ENCODE measurements around the gene LONP2. TPM values are rescaled to one million over a fixed set of nuclear protein-coding genes. Genes with fewer than 3 reads are reported as not detected.

Gene LONP2
- polyA plus RNA-seq, 1 donor from 2014 or later = 38.6 TPM

GRCh38 chr16:48252013-48252412 lies 7.9 kb downstream of the LONP2 start:
- Histone ChIP-seq H3K9me3 (ENCODE audit: low read length) (no peaks in the 10 kb centered on the region), H3K4me3 (ENCODE audit: low read length) (no peak overlapping the region), H2AFZ (ENCODE audit: low read depth, low read length) (no peak overlapping the region), H3K27me3 (ENCODE audit: insufficient read depth, low read depth, low read length) (no peaks in the 10 kb centered on the region), H4K20me1 (ENCODE audit: insufficient read depth) (peaks cover 5% of the 10 kb centered on the region), H3F3A (ENCODE audit: insufficient read depth, low read length, poor library complexity, severe bottlenecking) (no peaks in the 10 kb centered on the region), H3K4me2 (ENCODE audit: low read length) (no peak overlapping the region), H3K36me3 (ENCODE audit: insufficient read depth, low read length) (peaks cover 7% of the 10 kb centered on the region), H3K9me2 (ENCODE audit: insufficient read depth, low read length) (no peaks in the 10 kb centered on the region), H3K27ac (ENCODE audit: low read length) (no peak overlapping the region), H3K79me2 (replicated peaks; ENCODE audit: insufficient read depth, low read length) (peaks cover 32% of the 10 kb centered on the region), H3K9ac (ENCODE audit: low read length) (no peak overlapping the region)
- no peak for TF ChIP-seq EP300 (conservative IDR thresholded peaks at IDR 0.05; ENCODE audit: poor library complexity, severe bottlenecking)
- no peak for TF ChIP-seq MXI1 (conservative IDR thresholded peaks at IDR 0.05; ENCODE audit: poor library complexity, severe bottlenecking)
- no peak for TF ChIP-seq SMC3 (conservative IDR thresholded peaks at IDR 0.05; ENCODE audit: poor library complexity)
- no peak for TF ChIP-seq EZH2 (IDR thresholded peaks at IDR 0.05; ENCODE audit: borderline replicate concordance, insufficient read depth, low read length, poor library complexity, severe bottlenecking)
- TF ChIP-seq POLR2AphosphoS5 (IDR thresholded peaks at IDR 0.05) = no peak
- no peak for TF ChIP-seq CTCF (IDR thresholded peaks at IDR 0.05; ENCODE audit: poor library complexity, severe bottlenecking)
- no peak for TF ChIP-seq REST (IDR thresholded peaks at IDR 0.05; ENCODE audit: borderline replicate concordance)
- TF ChIP-seq TAF1 (IDR thresholded peaks at IDR 0.05; ENCODE audit: low read depth) = no peak
- no peak for TF ChIP-seq RAD21 (conservative IDR thresholded peaks at IDR 0.05)

- Histone ChIP-seq H3K9me3 (ENCODE audit: low read length) (no peaks in the 10 kb centered on the region), H3K79me2 (replicated peaks; ENCODE audit: insufficient read depth, low read length) (peaks cover 7% of the 10 kb centered on the region), H3K36me3 (ENCODE audit: insufficient read depth, low read length) (peaks cover 7% of the 10 kb centered on the region), H2AFZ (ENCODE audit: low read depth, low read length) (no peak overlapping the region), H3K27ac (ENCODE audit: low read length) (no peak overlapping the region), H3K4me2 (ENCODE audit: low read length) (no peak overlapping the region), H3K9me2 (ENCODE audit: insufficient read depth, low read length) (no peaks in the 10 kb centered on the region), H3K9ac (ENCODE audit: low read length) (no peak overlapping the region), H3K27me3 (ENCODE audit: insufficient read depth, low read depth, low read length) (no peaks in the 10 kb centered on the region), H4K20me1 (ENCODE audit: insufficient read depth) (no peaks in the 10 kb centered on the region), H3F3A (ENCODE audit: insufficient read depth, low read length, poor library complexity, severe bottlenecking) (no peaks in the 10 kb centered on the region), H3K4me3 (ENCODE audit: low read length) (no peak overlapping the region)
- TF ChIP-seq EZH2 (IDR thresholded peaks at IDR 0.05; ENCODE audit: borderline replicate concordance, insufficient read depth, low read length, poor library complexity, severe bottlenecking) (no peak), TAF1 (IDR thresholded peaks at IDR 0.05; ENCODE audit: low read depth) (no peak), RAD21 (conservative IDR thresholded peaks at IDR 0.05) (no peak), SMC3 (conservative IDR thresholded peaks at IDR 0.05; ENCODE audit: poor library complexity) (no peak), REST (IDR thresholded peaks at IDR 0.05; ENCODE audit: borderline replicate concordance) (no peak), POLR2AphosphoS5 (IDR thresholded peaks at IDR 0.05) (no peak), CTCF (IDR thresholded peaks at IDR 0.05; ENCODE audit: poor library complexity, severe bottlenecking) (no peak), MXI1 (conservative IDR thresholded peaks at IDR 0.05; ENCODE audit: poor library complexity, severe bottlenecking) (no peak), EP300 (conservative IDR thresholded peaks at IDR 0.05; ENCODE audit: poor library complexity, severe bottlenecking) (no peak)
Observed at GRCh38 chr16:48256579-48257177, 12.6 kb downstream of the LONP2 start.

Data from neural cell (in vitro differentiated cells).